Measurements from ENCODE around the gene SERINC2. TPM values are rescaled to one million over a fixed set of nuclear protein-coding genes. Genes with fewer than 3 reads are reported as not detected.
"Not testable (repeated sequence)": the region's sequence is repeated elsewhere in the genome, so short reads cannot be mapped to it uniquely, and the experiment has no call there.

SERINC2 gene
- total RNA-seq, 1 donor from 2014 or later, result 105 TPM

GRCh38 chr1:31429583-31429982 lies 16.6 kb downstream of the SERINC2 start:
- Histone ChIP-seq H3K36me3 (ENCODE audit: control insufficient read depth, insufficient read depth, low read length) (no peaks in the 10 kb centered on the region), H3K4me3 (ENCODE audit: low read depth, low read length) (no peak overlapping the region)
- no peak for TF ChIP-seq CTCF (IDR thresholded peaks at IDR 0.05; ENCODE audit: insufficient read depth, low read length, poor library complexity, severe bottlenecking)

GRCh38 chr1:31431351-31432257 lies 18.6 kb downstream of the SERINC2 start:
- H3K4me3 ChIP-seq (ENCODE audit: low read depth, low read length); DNase-seq (ENCODE audit: low read depth); H3K27me3 ChIP-seq (ENCODE audit: control insufficient read depth, insufficient read depth, low read length); H3K36me3 ChIP-seq (ENCODE audit: control insufficient read depth, insufficient read depth, low read length): not testable (repeated sequence)

More at GRCh38 chr1:31429583-31429982, 16.6 kb downstream of the SERINC2 start:
- no peaks in the 10 kb centered on the region for H3K27me3 ChIP-seq (ENCODE audit: control insufficient read depth, insufficient read depth, low read length)
- DNase-seq (ENCODE audit: low read depth), result no peak

- TF ChIP-seq CTCF (IDR thresholded peaks at IDR 0.05; ENCODE audit: insufficient read depth, low read length, poor library complexity, severe bottlenecking), result no peak
- Histone ChIP-seq H3K4me3 (ENCODE audit: low read depth, low read length) (no peak overlapping the region), H3K36me3 (ENCODE audit: control insufficient read depth, insufficient read depth, low read length) (no peaks in the 10 kb centered on the region), H3K27me3 (ENCODE audit: control insufficient read depth, insufficient read depth, low read length) (no peaks in the 10 kb centered on the region)
- no peak for DNase-seq (ENCODE audit: low read depth)
Observed at GRCh38 chr1:31432592-31433395, 19.8 kb downstream of the SERINC2 start.

- no peak overlapping the region for H3K4me3 ChIP-seq (ENCODE audit: low read depth, low read length)
- no peak for TF ChIP-seq CTCF (IDR thresholded peaks at IDR 0.05; ENCODE audit: insufficient read depth, low read length, poor library complexity, severe bottlenecking)
- DNase-seq (ENCODE audit: low read depth), result no peak
- no peaks in the 10 kb centered on the region for H3K36me3 ChIP-seq (ENCODE audit: control insufficient read depth, insufficient read depth, low read length)
- H3K27me3 ChIP-seq (ENCODE audit: control insufficient read depth, insufficient read depth, low read length), result no peaks in the 10 kb centered on the region
Observed at GRCh38 chr1:31433396-31433930, 20.4 kb downstream of the SERINC2 start.

GRCh38 chr1:31434101-31434871 lies 21.3 kb downstream of the SERINC2 start:
- Histone ChIP-seq H3K4me3 (ENCODE audit: low read depth, low read length) (no peak overlapping the region), H3K27me3 (ENCODE audit: control insufficient read depth, insufficient read depth, low read length) (no peaks in the 10 kb centered on the region), H3K36me3 (ENCODE audit: control insufficient read depth, insufficient read depth, low read length) (no peaks in the 10 kb centered on the region)
- TF ChIP-seq CTCF (IDR thresholded peaks at IDR 0.05; ENCODE audit: insufficient read depth, low read length, poor library complexity, severe bottlenecking), result no peak
- DNase-seq (ENCODE audit: low read depth), result no peak

Measured in kidney epithelial cell (primary cell).